Cardiac fibroblast (primary cell): Measurements from ENCODE around the gene TADA2A.
"Not testable (repeated sequence)": the region's sequence is repeated elsewhere in the genome, so short reads cannot be mapped to it uniquely, and the experiment has no call there.

ENCODE experiments used
- DNase-seq, 2 donors: peaks; one replicate each; pipeline versions ENCODE4 v3.0.0 to v3.0.0-alpha.2; 2010; ENCODE audit warnings: low read depth in 2 of 2
- H3K4me3 ChIP-seq, 2 donors: replicated peaks in 1 of 2; 1 replicate in 1 of 2; 2 replicates in 1 of 2; pipeline ENCODE4 v1.5.1; 2011; ENCODE audit warnings: low read depth in 2 of 2, low read length in 2 of 2, mild to moderate bottlenecking in 2 of 2, moderate library complexity in 1 of 2
- CTCF ChIP-seq: IDR thresholded peaks from one replicate; pipeline ENCODE4 v1.5.1; 2011; ENCODE audit warnings: low read depth, mild to moderate bottlenecking, low read length, inconsistent platforms

The TADA2A gene

GRCh38 chr17:37399265-37399803, 7.4 kb upstream of the TADA2A start:
- no peak overlapping the region for H3K4me3 ChIP-seq
- peak in 1 of 2 donors; percentile 44 for DNase-seq

GRCh38 chr17:37400505-37400904, 6.2 kb upstream of the TADA2A start:
- no peak for DNase-seq
- H3K4me3 ChIP-seq, result no peak overlapping the region
- TF ChIP-seq CTCF, result no peak

More at GRCh38 chr17:37399265-37399803, 7.4 kb upstream of the TADA2A start:
- no peak for TF ChIP-seq CTCF

GRCh38 chr17:37405522-37405921, 1.2 kb upstream of the TADA2A start:
- not testable (repeated sequence) for DNase-seq
- H3K4me3 ChIP-seq, result peak overlapping the region; percentile 1 to 87

GRCh38 chr17:37405955-37406634, 591 bp upstream of the TADA2A start:
- H3K4me3 ChIP-seq, result peak overlapping the region; percentile 84 to 87
- DNase-seq, result no peak
- no peak for TF ChIP-seq CTCF

- DNase-seq, H3K4me3 ChIP-seq: not testable (repeated sequence)
These were observed 1.4 kb downstream of the TADA2A start for GRCh38 chr17:37408145-37408479.

DNA sequence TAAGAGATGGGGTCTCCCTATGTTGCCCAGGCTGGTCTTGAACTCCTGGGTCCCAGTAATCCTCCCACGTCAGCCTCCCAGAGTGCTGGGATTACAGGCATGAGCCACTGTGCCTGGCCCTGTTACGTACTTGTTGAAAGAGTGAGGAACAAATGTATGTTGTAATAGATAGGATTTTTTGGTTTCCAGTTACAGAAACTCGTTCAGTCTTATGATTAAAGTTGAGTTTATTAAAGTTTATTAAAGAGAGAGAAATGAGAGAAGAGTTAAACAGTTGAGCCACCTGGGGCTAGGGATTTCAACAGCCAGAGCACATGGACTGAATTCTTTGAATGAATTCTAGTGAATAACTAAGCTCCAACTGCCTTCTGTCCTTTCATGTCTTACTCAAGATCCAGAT, 3.7 kb downstream of the TADA2A start:
- no peak for DNase-seq
- no peak for TF ChIP-seq CTCF

GRCh38 chr17:37413875-37414519, 7.3 kb downstream of the TADA2A start:
- no peak overlapping the region for H3K4me3 ChIP-seq
- peak in 1 of 2 donors; percentile 25 for DNase-seq
- peak; percentile 39 for TF ChIP-seq CTCF

More for the DNA sequence above, 3.7 kb downstream of the TADA2A start:
- H3K4me3 ChIP-seq, result no peak overlapping the region
